Prostate gland (tissue), 2 donors: ENCODE results near the gene ABCC6. TPM values are rescaled to one million over a fixed set of nuclear protein-coding genes. Genes with fewer than 3 reads are reported as not detected.
"Not testable (repeated sequence)": the region's sequence is repeated elsewhere in the genome, so short reads cannot be mapped to it uniquely, and the experiment has no call there.

Source experiments
- DNase-seq: peaks from one replicate; pipeline ENCODE4 v3.0.0-alpha.2; 2019; ENCODE audit warnings: low spot score
- H3K27ac ChIP-seq, 2 donors: fragments of 200-600 bp; sonication (generic); 2 replicates each; pipeline ENCODE4 v1.5.1; 2017 to 2019
- H3K27me3 ChIP-seq: fragments of 200-600 bp; sonication (generic); replicated peaks from 2 replicates; pipeline ENCODE4 v1.5.1; 2019; ENCODE audit not compliant: insufficient read depth
- H3K36me3 ChIP-seq, 2 donors: fragments of 200-600 bp; sonication (generic); 1 replicate in 1 of 2; 2 replicates in 1 of 2; pipeline versions ENCODE4 v1.5.1 to v1.8.1; 2017 to 2019
- H3K4me1 ChIP-seq: fragments of 200-600 bp; sonication (generic); replicated peaks from 2 replicates; pipeline ENCODE4 v1.5.1; 2019
- H3K4me3 ChIP-seq, 2 donors: fragments of 200-600 bp; sonication (generic); 2 replicates each; pipeline ENCODE4 v1.5.1; 2017 to 2019
- H3K9me3 ChIP-seq: fragments of 200-600 bp; sonication (generic); 2 replicates; pipeline ENCODE4 v1.5.1; 2017
- POLR2A ChIP-seq: fragments of 450-650 bp; IDR thresholded peaks from one replicate; pipeline ENCODE4 v1.6.1; 2016; ENCODE audit warnings: antibody characterized with exemption, mild to moderate bottlenecking
- POLR2AphosphoS5 ChIP-seq: sonication (generic); formaldehyde crosslinking; IDR thresholded peaks from one replicate; pipeline ENCODE4 v1.6.1; 2017; ENCODE audit warnings: antibody characterized with exemption
- WGBS: methylation state at CpG from one replicate; pipeline ENCODE4 v1.1.5; 2018; 5-methylcytosine and 5-hydroxymethylcytosine counted together
- intact Hi-C: fragments of 100-400 bp; cut with DNase I; formaldehyde crosslinking; loops from one replicate; pipeline ENCODE4 v1.14.2; 2022
- total RNA-seq, 2 donors: library from RNA; depleted of rRNA; stranded (reverse); fragments of >200 nt; gene quantifications; one replicate each; pipeline ENCODE4 v1.1.0, GENCODE V29; 2016
- TF ChIP-seq, protein P1 (sequence below), 4 experiments: fragments of 200-600 bp in 2 of 4; fragments of 450-650 bp in 2 of 4; sonication (generic) in 2 of 4; IDR thresholded peaks; 1 replicate in 3 of 4; 2 replicates in 1 of 4; pipeline ENCODE4 v1.5.1; 2016 to 2019; ENCODE audit warnings: antibody characterized with exemption in 4 of 4, mild to moderate bottlenecking in 2 of 4, moderate library complexity in 2 of 4

Gene ABCC6
- total RNA-seq, 2 donors from 2014 or later, result 4.5 to 15.2 TPM

DNA sequence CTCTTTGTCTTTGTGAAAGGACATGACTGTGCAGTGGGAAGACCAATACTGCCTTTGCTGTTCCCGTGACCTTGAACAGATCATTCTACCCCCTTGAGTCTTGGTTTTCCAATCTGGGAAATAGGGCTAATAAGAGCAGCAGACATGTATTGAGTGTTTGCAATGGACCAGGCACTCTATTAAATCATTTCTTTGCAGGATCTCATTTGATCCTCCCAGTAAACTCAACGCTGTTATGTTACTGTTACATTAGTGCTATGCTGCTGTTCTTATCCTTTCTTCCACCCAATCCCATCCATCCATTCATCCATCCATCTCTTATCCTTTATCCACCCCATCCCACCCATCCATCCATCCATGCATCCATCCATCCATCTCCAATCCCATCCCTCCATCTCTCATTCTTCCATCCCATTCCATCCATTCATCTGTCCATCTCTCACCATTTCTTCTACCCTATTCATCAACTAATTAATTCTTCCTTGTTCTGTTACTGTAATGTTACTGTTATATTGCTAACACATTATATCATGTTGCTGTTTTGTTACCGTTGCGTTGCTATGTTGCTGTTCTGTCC, 65.1 kb downstream of the ABCC6 start:
- intact Hi-C loops, result no loop called here
- no peaks in the 10 kb centered on the region for H3K36me3 ChIP-seq
- H3K4me3 ChIP-seq, result no peak overlapping the region
- H3K9me3 ChIP-seq, result no peaks in the 10 kb centered on the region
- TF ChIP-seq, protein P1, sequence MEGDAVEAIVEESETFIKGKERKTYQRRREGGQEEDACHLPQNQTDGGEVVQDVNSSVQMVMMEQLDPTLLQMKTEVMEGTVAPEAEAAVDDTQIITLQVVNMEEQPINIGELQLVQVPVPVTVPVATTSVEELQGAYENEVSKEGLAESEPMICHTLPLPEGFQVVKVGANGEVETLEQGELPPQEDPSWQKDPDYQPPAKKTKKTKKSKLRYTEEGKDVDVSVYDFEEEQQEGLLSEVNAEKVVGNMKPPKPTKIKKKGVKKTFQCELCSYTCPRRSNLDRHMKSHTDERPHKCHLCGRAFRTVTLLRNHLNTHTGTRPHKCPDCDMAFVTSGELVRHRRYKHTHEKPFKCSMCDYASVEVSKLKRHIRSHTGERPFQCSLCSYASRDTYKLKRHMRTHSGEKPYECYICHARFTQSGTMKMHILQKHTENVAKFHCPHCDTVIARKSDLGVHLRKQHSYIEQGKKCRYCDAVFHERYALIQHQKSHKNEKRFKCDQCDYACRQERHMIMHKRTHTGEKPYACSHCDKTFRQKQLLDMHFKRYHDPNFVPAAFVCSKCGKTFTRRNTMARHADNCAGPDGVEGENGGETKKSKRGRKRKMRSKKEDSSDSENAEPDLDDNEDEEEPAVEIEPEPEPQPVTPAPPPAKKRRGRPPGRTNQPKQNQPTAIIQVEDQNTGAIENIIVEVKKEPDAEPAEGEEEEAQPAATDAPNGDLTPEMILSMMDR (IDR thresholded peaks at IDR 0.05), result no peak
- TF ChIP-seq POLR2A (no peak), POLR2AphosphoS5 (no peak)
- WGBS, result 87% methylated on average over 4 of the region's 4 CpGs
- no peaks in the 10 kb centered on the region for H3K27me3 ChIP-seq
- no peak for DNase-seq
- H3K27ac ChIP-seq, result no peak overlapping the region
- no peaks in the 10 kb centered on the region for H3K4me1 ChIP-seq

GRCh38 chr16:16157166-16157565, 66.1 kb downstream of the ABCC6 start:
- Histone ChIP-seq H3K36me3 (no peaks in the 10 kb centered on the region), H3K4me1 (no peaks in the 10 kb centered on the region), H3K27me3 (no peaks in the 10 kb centered on the region), H3K9me3 (no peaks in the 10 kb centered on the region), H3K4me3 (no peak overlapping the region), H3K27ac (no peak overlapping the region)
- DNase-seq, result no peak
- WGBS, result 94% methylated on average over 1 of the region's 1 CpG
- intact Hi-C loops, result no loop called here
- TF ChIP-seq POLR2A, result no peak
- TF ChIP-seq, protein P1 (IDR thresholded peaks at IDR 0.05), result no peak
- no peak for TF ChIP-seq POLR2AphosphoS5

DNA sequence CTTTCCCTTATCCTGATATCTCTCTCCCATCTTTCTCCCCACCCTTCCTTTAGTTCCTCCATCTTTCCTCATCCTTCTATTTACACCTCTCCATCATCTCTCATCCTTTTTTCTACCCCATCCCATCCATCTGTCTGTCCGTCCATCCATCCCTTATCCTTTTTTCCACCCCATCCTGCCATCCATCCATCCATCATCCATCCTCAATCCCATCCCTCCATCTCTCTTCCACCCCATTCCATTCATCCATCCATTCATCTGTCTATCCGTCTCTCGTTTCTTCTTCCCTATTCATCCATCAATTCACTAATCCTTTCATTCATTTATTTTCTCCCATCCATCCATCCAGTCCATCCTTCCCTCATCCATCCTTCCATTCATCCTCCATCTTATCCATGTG, 68.1 kb downstream of the ABCC6 start:
- H3K27ac ChIP-seq, result no peak overlapping the region
- 98% methylated on average over 3 of the region's 3 CpGs for WGBS
- no peak for DNase-seq

GRCh38 chr16:16154281-16154951, 68.9 kb downstream of the ABCC6 start:
- no peak for DNase-seq
- 78% methylated on average over 15 of the region's 18 CpGs for WGBS

More for the DNA sequence above, 68.1 kb downstream of the ABCC6 start:
- intact Hi-C loops, result no loop called here
- Histone ChIP-seq H3K36me3 (no peaks in the 10 kb centered on the region), H3K4me3 (no peak overlapping the region), H3K9me3 (no peaks in the 10 kb centered on the region), H3K4me1 (no peaks in the 10 kb centered on the region), H3K27me3 (no peaks in the 10 kb centered on the region)
- TF ChIP-seq POLR2AphosphoS5 (no peak), POLR2A (no peak)
- TF ChIP-seq, protein P1 (IDR thresholded peaks at IDR 0.05), result no peak

GRCh38 chr16:16153000-16153399, 70.3 kb downstream of the ABCC6 start:
- not testable (repeated sequence) for H3K27me3 ChIP-seq

More at GRCh38 chr16:16154281-16154951, 68.9 kb downstream of the ABCC6 start:
- TF ChIP-seq POLR2A (no peak), POLR2AphosphoS5 (no peak)
- TF ChIP-seq, protein P1 (IDR thresholded peaks at IDR 0.05), result no peak
- H3K4me3 ChIP-seq, result no peak overlapping the region
- H3K9me3 ChIP-seq, result no peaks in the 10 kb centered on the region
- no peaks in the 10 kb centered on the region for H3K36me3 ChIP-seq
- H3K27me3 ChIP-seq, result no peaks in the 10 kb centered on the region
- no peak overlapping the region for H3K27ac ChIP-seq
- intact Hi-C loops, result no loop called here
- H3K4me1 ChIP-seq, result no peaks in the 10 kb centered on the region

More at GRCh38 chr16:16153000-16153399, 70.3 kb downstream of the ABCC6 start:
- intact Hi-C loops, H3K9me3 ChIP-seq, H3K36me3 ChIP-seq, DNase-seq, H3K4me1 ChIP-seq, H3K27ac ChIP-seq, H3K4me3 ChIP-seq: not testable (repeated sequence)
- 96% methylated on average over 12 of the region's 12 CpGs for WGBS
